Ascending aorta (tissue), 2 donors: Measurements from ENCODE around the gene ENPP6. TPM values are rescaled to one million over a fixed set of nuclear protein-coding genes. Genes with fewer than 3 reads are reported as not detected.

Experiments
- DNase-seq, 2 donors: peaks; one replicate each; pipeline ENCODE4 v3.0.0-alpha.2; 2019; ENCODE audit warnings: low spot score in 2 of 2
- H3K27ac ChIP-seq, 2 donors: fragments of 200-600 bp; sonication (generic); one replicate each; pipeline ENCODE4 v1.5.1; 2016 to 2017; ENCODE audit warnings: mild to moderate bottlenecking in 1 of 2
- H3K27me3 ChIP-seq: fragments of 200-600 bp; sonication (generic); one replicate; pipeline ENCODE4 v1.5.1; 2017
- H3K36me3 ChIP-seq, 2 donors: fragments of 200-600 bp; sonication (generic); one replicate each; pipeline ENCODE4 v1.5.1; 2016
- H3K4me1 ChIP-seq, 2 donors: fragments of 200-600 bp; sonication (generic); one replicate each; pipeline ENCODE4 v1.5.1; 2016 to 2017; ENCODE audit warnings: mild to moderate bottlenecking in 1 of 2
- H3K4me3 ChIP-seq, 2 donors: fragments of 200-600 bp; sonication (generic); one replicate each; pipeline ENCODE4 v1.5.1; 2016 to 2017; ENCODE audit warnings: mild to moderate bottlenecking in 1 of 2
- H3K9me3 ChIP-seq, 2 donors: fragments of 200-600 bp; sonication (generic); one replicate each; pipeline ENCODE4 v1.5.1; 2016
- CTCF ChIP-seq, 3 experiments: fragments of 200-600 bp in 2 of 3; fragments of 450-650 bp in 1 of 3; sonication (generic) in 2 of 3; IDR thresholded peaks; one replicate each; pipeline ENCODE4 v1.5.1; 2016 to 2019; ENCODE audit warnings: antibody characterized with exemption in 3 of 3, mild to moderate bottlenecking in 1 of 3, moderate library complexity in 1 of 3
- intact Hi-C: fragments of 100-400 bp; cut with DNase I; formaldehyde crosslinking; loops from one replicate; pipeline ENCODE4 v1.15.1; 2023
- total RNA-seq: library from RNA; depleted of rRNA; stranded (reverse); fragments of >200 nt; gene quantifications from one replicate; pipeline ENCODE4 v1.1.0, GENCODE V29; 2016

The ENPP6 gene
- total RNA-seq, 1 donor from 2014 or later = not detected

- no peak for TF ChIP-seq CTCF (IDR thresholded peaks at IDR 0.05)
- Histone ChIP-seq H3K27ac (no peak overlapping the region), H3K27me3 (no peaks in the 10 kb centered on the region), H3K4me3 (no peak overlapping the region), H3K4me1 (no peaks in the 10 kb centered on the region), H3K9me3 (no peaks in the 10 kb centered on the region), H3K36me3 (no peaks in the 10 kb centered on the region)
- DNase-seq = peak in 1 of 2 donors; percentile 18
- intact Hi-C loops = no loop called here
Measured at GRCh38 chr4:184122631-184123408, 94.9 kb downstream of the ENPP6 start.

GRCh38 chr4:184120549-184121127, 97.0 kb downstream of the ENPP6 start:
- H3K9me3 ChIP-seq = no peaks in the 10 kb centered on the region
- peak in 1 of 2 donors; percentile 12 for DNase-seq
- no peak overlapping the region for H3K4me3 ChIP-seq
- no peak overlapping the region for H3K27ac ChIP-seq
- no peaks in the 10 kb centered on the region for H3K36me3 ChIP-seq
- H3K4me1 ChIP-seq = no peaks in the 10 kb centered on the region
- no peaks in the 10 kb centered on the region for H3K27me3 ChIP-seq
- intact Hi-C loops = no loop called here
- TF ChIP-seq CTCF (IDR thresholded peaks at IDR 0.05) = no peak

GRCh38 chr4:184117662-184118199, 99.9 kb downstream of the ENPP6 start:
- no peak for TF ChIP-seq CTCF (IDR thresholded peaks at IDR 0.05)
- DNase-seq = peak in 1 of 2 donors; percentile 50
- Histone ChIP-seq H3K27ac (no peak overlapping the region), H3K4me1 (no peaks in the 10 kb centered on the region), H3K9me3 (no peaks in the 10 kb centered on the region), H3K36me3 (no peaks in the 10 kb centered on the region), H3K4me3 (no peak overlapping the region), H3K27me3 (no peaks in the 10 kb centered on the region)
- intact Hi-C loops = no loop called here

GRCh38 chr4:184115399-184115798, 102.3 kb downstream of the ENPP6 start:
- H3K27ac ChIP-seq = no peak overlapping the region
- H3K4me3 ChIP-seq = no peak overlapping the region
- H3K27me3 ChIP-seq = no peaks in the 10 kb centered on the region
- intact Hi-C loops = no loop called here
- no peak for DNase-seq
- no peaks in the 10 kb centered on the region for H3K4me1 ChIP-seq
- no peaks in the 10 kb centered on the region for H3K9me3 ChIP-seq
- no peak for TF ChIP-seq CTCF (IDR thresholded peaks at IDR 0.05)
- no peaks in the 10 kb centered on the region for H3K36me3 ChIP-seq

GRCh38 chr4:184114431-184114830, 103.2 kb downstream of the ENPP6 start:
- Histone ChIP-seq H3K4me1 (no peaks in the 10 kb centered on the region), H3K9me3 (no peaks in the 10 kb centered on the region)
- intact Hi-C loops = no loop called here

More at GRCh38 chr4:184114431-184114830, 103.2 kb downstream of the ENPP6 start:
- Histone ChIP-seq H3K27ac (no peak overlapping the region), H3K4me3 (no peak overlapping the region), H3K36me3 (no peaks in the 10 kb centered on the region), H3K27me3 (no peaks in the 10 kb centered on the region)
- DNase-seq = no peak
- TF ChIP-seq CTCF (IDR thresholded peaks at IDR 0.05) = no peak
